Measurements from ENCODE around the gene DCDC2. TPM values are rescaled to one million over a fixed set of nuclear protein-coding genes. Genes with fewer than 3 reads are reported as not detected.

The DCDC2 gene
- total RNA-seq, 2 donors from 2014 or later = 0.15 TPM; not detected in 1

GRCh38 chr6:24359640-24360454, 2.0 kb upstream of the DCDC2 start:
- H3K27me3 Mint-ChIP-seq = peaks cover 8% of the 10 kb centered on the region
- peak overlapping the region; percentile 86 for H3K4me3 Mint-ChIP-seq
- H3K36me3 Mint-ChIP-seq (ENCODE audit: low read depth) = no peaks in the 10 kb centered on the region
- H3K9me3 ChIP-seq (ENCODE audit: control insufficient read depth, low read length, poor library complexity, severe bottlenecking) = no peaks in the 10 kb centered on the region
- peaks cover 29% of the 10 kb centered on the region for H3K4me1 Mint-ChIP-seq
- DNase-seq = peak; percentile 48 to 75 (median 62)
- H3K27ac Mint-ChIP-seq = peak overlapping the region; percentile 95
- ATAC-seq = peak; percentile 95

GRCh38 chr6:24358219-24358821, 461 bp upstream of the DCDC2 start:
- no peak for ATAC-seq
- Mint-ChIP-seq H3K27me3 (peaks cover under 1% of the 10 kb centered on the region), H3K36me3 (ENCODE audit: low read depth) (no peaks in the 10 kb centered on the region), H3K4me1 (peaks cover 29% of the 10 kb centered on the region), H3K27ac (peak overlapping the region; percentile 53), H3K4me3 (peak overlapping the region; percentile 87)
- no peaks in the 10 kb centered on the region for H3K9me3 ChIP-seq (ENCODE audit: control insufficient read depth, low read length, poor library complexity, severe bottlenecking)
- no peak for DNase-seq

GRCh38 chr6:24356310-24356973, 1.4 kb downstream of the DCDC2 start:
- H3K9me3 ChIP-seq (ENCODE audit: control insufficient read depth, low read length, poor library complexity, severe bottlenecking) = no peaks in the 10 kb centered on the region
- ATAC-seq = no peak
- H3K27ac Mint-ChIP-seq = no peak overlapping the region
- H3K36me3 Mint-ChIP-seq (ENCODE audit: low read depth) = no peaks in the 10 kb centered on the region
- H3K27me3 Mint-ChIP-seq = no peaks in the 10 kb centered on the region
- no peak for DNase-seq
- H3K4me3 Mint-ChIP-seq = no peak overlapping the region
- H3K4me1 Mint-ChIP-seq = peaks cover 25% of the 10 kb centered on the region

- H3K4me1 Mint-ChIP-seq = peaks cover 22% of the 10 kb centered on the region
- no peaks in the 10 kb centered on the region for H3K36me3 Mint-ChIP-seq (ENCODE audit: low read depth)
- no peak overlapping the region for H3K27ac Mint-ChIP-seq
- DNase-seq = no peak
- H3K4me3 Mint-ChIP-seq = no peak overlapping the region
- ATAC-seq = no peak
- peaks cover 5% of the 10 kb centered on the region for H3K27me3 Mint-ChIP-seq
- H3K9me3 ChIP-seq (ENCODE audit: control insufficient read depth, low read length, poor library complexity, severe bottlenecking) = no peaks in the 10 kb centered on the region
These were observed 2.5 kb downstream of the DCDC2 start for GRCh38 chr6:24355393-24355792.

- Mint-ChIP-seq H3K27ac (no peak overlapping the region), H3K27me3 (peaks cover 20% of the 10 kb centered on the region), H3K4me1 (peaks cover 16% of the 10 kb centered on the region), H3K36me3 (ENCODE audit: low read depth) (no peaks in the 10 kb centered on the region), H3K4me3 (no peak overlapping the region)
- ATAC-seq (no peak), DNase-seq (no peak)
- no peaks in the 10 kb centered on the region for H3K9me3 ChIP-seq (ENCODE audit: control insufficient read depth, low read length, poor library complexity, severe bottlenecking)
These were observed 4.0 kb downstream of the DCDC2 start for GRCh38 chr6:24353861-24354260.

GRCh38 chr6:24352434-24352833, 5.4 kb downstream of the DCDC2 start:
- H3K4me1 Mint-ChIP-seq = peaks cover 9% of the 10 kb centered on the region
- DNase-seq (no peak), ATAC-seq (no peak)
- no peak overlapping the region for H3K27ac Mint-ChIP-seq
- H3K27me3 Mint-ChIP-seq = peaks cover 32% of the 10 kb centered on the region
- no peaks in the 10 kb centered on the region for H3K9me3 ChIP-seq (ENCODE audit: control insufficient read depth, low read length, poor library complexity, severe bottlenecking)
- H3K4me3 Mint-ChIP-seq = no peak overlapping the region
- H3K36me3 Mint-ChIP-seq (ENCODE audit: low read depth) = no peaks in the 10 kb centered on the region

GRCh38 chr6:24344976-24345375, 12.9 kb downstream of the DCDC2 start:
- Mint-ChIP-seq H3K4me3 (no peak overlapping the region), H3K36me3 (ENCODE audit: low read depth) (no peaks in the 10 kb centered on the region), H3K27me3 (peaks cover 63% of the 10 kb centered on the region), H3K4me1 (peaks cover 2% of the 10 kb centered on the region), H3K27ac (no peak overlapping the region)
- ATAC-seq (no peak), DNase-seq (no peak)
- no peaks in the 10 kb centered on the region for H3K9me3 ChIP-seq (ENCODE audit: control insufficient read depth, low read length, poor library complexity, severe bottlenecking)

GRCh38 chr6:24340998-24341938, 16.6 kb downstream of the DCDC2 start:
- H3K4me1 Mint-ChIP-seq = no peaks in the 10 kb centered on the region
- ATAC-seq (no peak), DNase-seq (no peak)
- peaks cover 28% of the 10 kb centered on the region for H3K27me3 Mint-ChIP-seq
- no peaks in the 10 kb centered on the region for H3K36me3 Mint-ChIP-seq (ENCODE audit: low read depth)
- no peak overlapping the region for H3K4me3 Mint-ChIP-seq
- no peak overlapping the region for H3K27ac Mint-ChIP-seq
- H3K9me3 ChIP-seq (ENCODE audit: control insufficient read depth, low read length, poor library complexity, severe bottlenecking) = no peaks in the 10 kb centered on the region

GRCh38 chr6:24339932-24340331, 17.9 kb downstream of the DCDC2 start:
- peaks cover 27% of the 10 kb centered on the region for H3K27me3 Mint-ChIP-seq
- H3K36me3 Mint-ChIP-seq (ENCODE audit: low read depth) = no peaks in the 10 kb centered on the region
- H3K27ac Mint-ChIP-seq = no peak overlapping the region
- H3K4me1 Mint-ChIP-seq = no peaks in the 10 kb centered on the region
- no peak overlapping the region for H3K4me3 Mint-ChIP-seq
- DNase-seq (no peak), ATAC-seq (no peak)
- no peaks in the 10 kb centered on the region for H3K9me3 ChIP-seq (ENCODE audit: control insufficient read depth, low read length, poor library complexity, severe bottlenecking)

- Mint-ChIP-seq H3K27me3 (peaks cover 3% of the 10 kb centered on the region), H3K36me3 (ENCODE audit: low read depth) (no peaks in the 10 kb centered on the region), H3K27ac (no peak overlapping the region), H3K4me3 (no peak overlapping the region), H3K4me1 (no peaks in the 10 kb centered on the region)
- DNase-seq (no peak), ATAC-seq (no peak)
- H3K9me3 ChIP-seq (ENCODE audit: control insufficient read depth, low read length, poor library complexity, severe bottlenecking) = no peaks in the 10 kb centered on the region
These were observed 23.6 kb downstream of the DCDC2 start for GRCh38 chr6:24334285-24334684.

- ATAC-seq = no peak
- Mint-ChIP-seq H3K4me3 (no peak overlapping the region), H3K36me3 (ENCODE audit: low read depth) (no peaks in the 10 kb centered on the region), H3K4me1 (no peaks in the 10 kb centered on the region), H3K27ac (no peak overlapping the region), H3K27me3 (peaks cover 11% of the 10 kb centered on the region)
- no peak for DNase-seq
- H3K9me3 ChIP-seq (ENCODE audit: control insufficient read depth, low read length, poor library complexity, severe bottlenecking) = no peaks in the 10 kb centered on the region
These were observed 25.5 kb downstream of the DCDC2 start for GRCh38 chr6:24332317-24332716.

- Mint-ChIP-seq H3K4me3 (no peak overlapping the region), H3K27me3 (peaks cover 12% of the 10 kb centered on the region), H3K36me3 (ENCODE audit: low read depth) (no peaks in the 10 kb centered on the region), H3K27ac (no peak overlapping the region), H3K4me1 (no peaks in the 10 kb centered on the region)
- no peaks in the 10 kb centered on the region for H3K9me3 ChIP-seq (ENCODE audit: control insufficient read depth, low read length, poor library complexity, severe bottlenecking)
- DNase-seq = no peak
- no peak for ATAC-seq
These were observed 27.6 kb downstream of the DCDC2 start for GRCh38 chr6:24330137-24330732.
